ENCODE measurements around the gene SNAP47. TPM values are rescaled to one million over a fixed set of nuclear protein-coding genes. Genes with fewer than 3 reads are reported as not detected.

The SNAP47 gene
- total and polyA plus RNA-seq, 9 of the 15 experiments (the other 6 are each of a cell fraction or from before 2014, with no cell fraction given): 2.5 to 41.3 (median 32.6) TPM

GRCh38 chr1:227785805-227786671, 50.8 kb downstream of the SNAP47 start:
- in situ Hi-C loops (cut with MboI): no loop called here
- no peaks in the 10 kb centered on the region for H3K9me3 ChIP-seq (replicated peaks; ENCODE audit: control insufficient read depth, insufficient read depth, low read depth, low read length)
- no peak overlapping the region for H3K27ac ChIP-seq (ENCODE audit: extremely low read depth, low read depth, low read length)
- no peak overlapping the region for H3K9ac ChIP-seq (ENCODE audit: insufficient read depth in 1 of 2, low read depth in 2 of 2, low read length in 2 of 2)
- peaks cover 10% of the 10 kb centered on the region; the same call in 1 of the 3 replicates for H3K36me3 ChIP-seq (ENCODE audit: control insufficient read depth, insufficient read depth, low read length)
- ChIA-PET CTCF (ENCODE audit: low intra/inter-chr PET ratio) (no interaction called here), POLR2A (no interaction called here)
- no peak for ATAC-seq
- H3K4me3 ChIP-seq: no peak overlapping the region
- H3K27me3 ChIP-seq (ENCODE audit: control insufficient read depth in 2 of 2, insufficient read depth in 2 of 2, low read length in 2 of 2): peaks cover 2 to 13% of the 10 kb centered on the region in 2 experiments; a peak in 3 of 5 replicates
- no peak overlapping the region for H2AFZ ChIP-seq (ENCODE audit: low read depth, low read length)
- DNase-seq (ENCODE audit: extremely low read depth in 1 of 4, low spot score in 3 of 4): no peak
- H3K9me1 ChIP-seq (ENCODE audit: control insufficient read depth, insufficient read depth, low read length): no peaks in the 10 kb centered on the region
- peaks cover 5 to 35% of the 10 kb centered on the region in 2 experiments; a peak in 3 of 5 replicates for H3K4me1 ChIP-seq (replicated peaks in 1 of 2; ENCODE audit: control insufficient read depth in 2 of 2, insufficient read depth in 2 of 2, low read length in 2 of 2)
- BruUV-seq (replicated peaks): no TSS peak
- peaks cover 4% of the 10 kb centered on the region; the same call in 1 of the 2 replicates for H4K20me1 ChIP-seq (replicated peaks; ENCODE audit: control insufficient read depth, insufficient read depth, low read length)
- intact Hi-C loops (cut with micrococcal nuclease): no loop called here
- TF ChIP-seq POLR2G (IDR thresholded peaks at IDR 0.05; ENCODE audit: low read depth, low read length): 0 out of 2 replicates have a peak, but pooled peaks have one; percentile 10
- no peak for TF ChIP-seq CHD1 (IDR thresholded peaks at IDR 0.05; ENCODE audit: low read length)
- H3K4me2 ChIP-seq (ENCODE audit: insufficient read depth, low read length): no peak overlapping the region
- H3K79me2 ChIP-seq (ENCODE audit: control insufficient read depth, insufficient read depth, low read length): no peaks in the 10 kb centered on the region
- WGBS (ENCODE audit: insufficient coverage, low coverage, missing lambda C conversion rate): 32% methylated on average over 19 of the region's 19 CpGs
- no peak for FAIRE-seq
